NCI-H187 treated with DMSO at 0.1 percent for 48 hours (cell line): Measurements from ENCODE around the gene PTGR3.

Experiments used
- DNase-seq: peaks from one replicate; lab custom pipeline; 2025; lab: John Stamatoyannopoulos, UW

The PTGR3 gene

GRCh38 chr18:75169411-75169810 is 39.5 kb downstream of the PTGR3 start:
- DNase-seq: no peak

DNA sequence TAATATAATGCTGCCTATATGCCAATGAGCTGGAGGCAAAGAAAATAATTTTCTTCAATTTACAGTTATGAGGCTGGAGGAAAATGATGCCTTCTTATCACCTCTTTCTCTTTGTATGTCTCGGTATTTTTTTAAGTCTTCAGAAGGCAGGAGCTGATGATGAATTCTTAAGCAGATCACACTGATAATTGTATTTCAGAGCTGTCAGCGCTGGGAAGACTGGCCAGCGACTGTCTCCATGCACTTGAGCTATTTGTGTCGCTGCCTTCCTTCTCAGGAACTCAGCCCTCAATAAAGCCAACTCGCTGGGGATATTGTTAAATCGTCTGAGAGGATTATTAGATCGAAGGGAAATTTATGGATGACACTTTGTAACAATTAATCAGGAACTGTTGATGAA is 40.3 kb downstream of the PTGR3 start:
- DNase-seq: no peak

DNA sequence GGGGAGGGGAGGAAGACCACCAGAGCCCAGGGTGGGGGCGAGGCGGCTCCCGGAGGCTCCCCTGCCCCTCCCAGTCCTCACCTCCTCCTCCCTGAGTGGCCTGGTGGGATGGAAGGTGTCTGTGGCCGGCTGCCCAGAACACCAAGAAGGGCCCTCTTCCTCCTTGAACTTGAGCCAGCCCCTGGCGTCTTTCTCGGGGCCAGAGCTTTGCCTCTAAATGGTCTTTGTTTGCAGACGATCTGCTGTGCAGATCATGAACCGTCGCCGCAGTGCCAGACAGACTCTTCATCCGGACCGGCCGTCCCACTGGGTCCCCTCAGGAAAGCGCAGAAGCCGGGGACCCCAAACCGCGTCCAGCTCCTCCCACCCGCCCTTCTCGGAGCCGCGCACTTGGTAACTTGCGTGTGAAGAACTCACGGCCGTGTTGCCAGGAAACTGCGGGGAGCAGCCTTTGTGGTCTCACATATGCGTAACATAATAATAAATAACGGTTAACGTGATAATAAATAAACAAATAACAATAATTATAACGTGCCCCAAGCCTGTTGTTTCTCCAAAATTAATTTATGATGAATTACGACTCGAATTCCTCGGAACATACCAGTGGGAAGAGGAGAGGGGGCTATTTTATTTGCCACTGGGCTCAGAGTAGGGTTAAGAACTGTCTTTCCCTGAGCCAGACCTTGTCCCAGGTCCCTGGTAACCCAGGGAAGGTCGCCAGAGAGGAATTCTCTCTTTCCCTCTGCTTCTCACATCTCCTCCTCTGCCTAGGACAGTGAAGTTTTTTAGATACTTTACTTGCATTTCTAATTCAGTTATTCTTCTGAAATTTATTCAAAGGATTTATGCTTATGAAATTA is 41.0 kb downstream of the PTGR3 start:
- DNase-seq: no peak

DNA sequence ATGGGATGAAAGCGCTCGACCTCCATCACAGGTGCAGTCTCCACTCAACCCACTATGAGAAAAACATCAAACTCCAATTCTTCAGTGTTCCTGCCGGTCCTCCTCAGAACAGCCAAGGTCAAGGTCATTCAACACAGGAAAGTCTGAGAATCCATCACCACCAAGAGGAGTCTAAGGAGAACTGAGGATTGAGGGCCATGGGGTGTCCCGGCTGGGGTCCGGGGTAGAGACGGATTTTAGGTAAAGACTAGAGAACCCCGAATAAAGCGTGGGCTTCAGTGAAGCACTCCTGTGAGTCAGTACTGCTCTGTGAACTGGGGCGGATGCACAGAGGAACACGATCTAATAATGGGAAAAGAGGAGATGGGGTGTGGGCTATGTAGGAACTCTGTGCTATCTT is 41.8 kb downstream of the PTGR3 start:
- no peak for DNase-seq

- DNase-seq: no peak
Observed at GRCh38 chr18:75165926-75166325, 43.0 kb downstream of the PTGR3 start.

DNA sequence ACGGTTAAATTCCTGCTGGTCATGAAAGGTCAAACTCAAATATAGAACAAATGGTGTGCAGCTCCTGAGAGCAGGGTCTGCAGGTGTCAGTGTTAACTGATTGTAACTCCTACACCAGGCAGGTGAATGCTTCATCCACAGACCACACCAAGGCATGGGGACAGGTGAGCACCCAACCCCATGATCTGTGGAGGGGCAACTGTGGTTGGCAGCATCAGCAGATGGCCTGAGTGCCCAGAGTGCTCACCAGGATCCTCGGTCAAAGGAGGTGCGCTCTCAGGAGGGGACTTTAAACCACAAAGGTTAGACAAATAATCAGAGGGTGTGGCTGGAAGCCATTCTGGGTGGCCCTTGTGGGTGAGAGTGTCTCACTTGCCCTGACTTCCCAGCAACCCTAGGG is 44.5 kb downstream of the PTGR3 start:
- no peak for DNase-seq

DNA sequence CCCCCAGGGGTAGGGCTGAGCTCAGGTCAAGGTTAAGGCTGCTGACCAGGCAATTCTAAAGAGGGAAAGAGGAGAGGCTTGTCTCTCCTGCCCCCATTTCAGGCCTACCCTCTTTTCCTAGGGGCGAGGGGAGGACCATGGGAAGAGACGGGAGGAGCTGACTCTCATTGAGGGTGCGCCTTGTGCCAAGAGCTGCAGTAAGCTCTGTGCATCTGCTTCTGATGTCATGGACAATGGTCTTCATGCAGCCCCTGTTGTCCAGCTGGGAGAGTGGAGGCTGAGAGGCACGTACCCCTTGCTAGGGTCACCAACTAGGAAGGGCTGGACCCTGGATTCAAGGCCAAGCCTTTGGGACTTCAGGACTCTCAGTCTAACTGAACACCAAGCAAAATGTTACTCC is 45.2 kb downstream of the PTGR3 start:
- DNase-seq: no peak

DNA sequence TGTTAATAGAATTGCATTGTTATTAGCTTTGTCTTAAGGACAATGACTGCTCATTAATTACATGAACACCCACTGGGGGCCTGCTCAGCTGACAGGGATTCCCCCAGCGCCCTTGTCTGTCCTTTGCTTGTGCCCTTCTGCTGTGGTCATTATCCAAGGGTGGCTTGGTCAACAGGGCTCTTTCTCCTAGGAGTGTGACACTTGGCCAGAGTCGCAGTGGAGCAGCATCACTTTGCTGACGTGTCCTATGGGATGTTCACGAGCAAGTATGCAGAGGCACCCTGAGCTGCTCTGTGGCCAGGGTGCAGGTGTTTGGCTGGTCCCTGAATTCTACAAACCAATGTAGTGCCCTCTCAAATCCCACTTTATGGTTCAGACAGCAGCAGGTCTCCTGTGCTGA is 46.0 kb downstream of the PTGR3 start:
- DNase-seq: no peak

GRCh38 chr18:75162467-75162866 is 46.5 kb downstream of the PTGR3 start:
- no peak for DNase-seq

- no peak for DNase-seq
Observed at GRCh38 chr18:75161256-75162028, 47.5 kb downstream of the PTGR3 start.

DNA sequence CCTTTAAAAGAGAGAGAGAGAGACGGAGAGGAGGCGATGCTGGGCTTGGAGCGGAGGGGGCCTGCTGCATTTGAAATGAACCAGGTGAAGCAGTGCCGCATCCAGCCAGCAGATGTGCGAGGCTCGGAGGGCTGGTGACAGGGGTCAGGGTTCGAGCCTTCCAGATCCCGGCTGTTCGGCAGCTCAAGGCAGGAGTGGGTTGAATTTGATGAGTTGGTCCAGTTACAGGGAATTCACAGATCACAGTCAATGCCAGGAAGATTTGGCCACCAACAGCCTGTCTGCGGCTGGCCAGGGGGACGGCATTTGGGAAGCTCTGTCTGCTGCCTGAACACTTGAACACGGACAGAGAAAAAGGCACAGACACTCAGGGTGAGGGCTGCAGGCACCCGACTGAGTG is 48.6 kb downstream of the PTGR3 start:
- no peak for DNase-seq

- DNase-seq: no peak
Observed at GRCh38 chr18:75159646-75160356, 49.1 kb downstream of the PTGR3 start.

- no peak for DNase-seq
Observed at GRCh38 chr18:75159238-75159518, 49.8 kb downstream of the PTGR3 start.
